Fibroblast of villous mesenchyme (primary cell): ENCODE measurements around the gene TBC1D3B. TPM values are rescaled to one million over a fixed set of nuclear protein-coding genes. Genes with fewer than 3 reads are reported as not detected.

ENCODE experiments used
- DNase-seq: peaks from one replicate; pipeline ENCODE4 v3.0.0-alpha.2; 2010; ENCODE audit warnings: low read depth
- H3K4me3 ChIP-seq: 2 replicates; pipeline ENCODE4 v1.5.1; 2011; ENCODE audit warnings: low read depth, mild to moderate bottlenecking, low read length
- total RNA-seq: library from RNA; depleted of rRNA; stranded (reverse); fragments of >200 nt; gene quantifications from 2 replicates; pipeline ENCODE4 v1.2.3, GENCODE V29; 2012
- TF ChIP-seq, protein P1 (sequence below): IDR thresholded peaks from 2 replicates; pipeline ENCODE4 v1.5.1; 2012; ENCODE audit warnings: low read depth, mild to moderate bottlenecking, low read length; ENCODE audit not compliant: insufficient read depth

TBC1D3B gene
- total RNA-seq, 1 donor, result 0.43 TPM

- TF ChIP-seq, protein P1, sequence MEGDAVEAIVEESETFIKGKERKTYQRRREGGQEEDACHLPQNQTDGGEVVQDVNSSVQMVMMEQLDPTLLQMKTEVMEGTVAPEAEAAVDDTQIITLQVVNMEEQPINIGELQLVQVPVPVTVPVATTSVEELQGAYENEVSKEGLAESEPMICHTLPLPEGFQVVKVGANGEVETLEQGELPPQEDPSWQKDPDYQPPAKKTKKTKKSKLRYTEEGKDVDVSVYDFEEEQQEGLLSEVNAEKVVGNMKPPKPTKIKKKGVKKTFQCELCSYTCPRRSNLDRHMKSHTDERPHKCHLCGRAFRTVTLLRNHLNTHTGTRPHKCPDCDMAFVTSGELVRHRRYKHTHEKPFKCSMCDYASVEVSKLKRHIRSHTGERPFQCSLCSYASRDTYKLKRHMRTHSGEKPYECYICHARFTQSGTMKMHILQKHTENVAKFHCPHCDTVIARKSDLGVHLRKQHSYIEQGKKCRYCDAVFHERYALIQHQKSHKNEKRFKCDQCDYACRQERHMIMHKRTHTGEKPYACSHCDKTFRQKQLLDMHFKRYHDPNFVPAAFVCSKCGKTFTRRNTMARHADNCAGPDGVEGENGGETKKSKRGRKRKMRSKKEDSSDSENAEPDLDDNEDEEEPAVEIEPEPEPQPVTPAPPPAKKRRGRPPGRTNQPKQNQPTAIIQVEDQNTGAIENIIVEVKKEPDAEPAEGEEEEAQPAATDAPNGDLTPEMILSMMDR, result no peak
- no peak for DNase-seq
- no peak overlapping the region for H3K4me3 ChIP-seq
These were observed 40.0 kb downstream of the TBC1D3B start for GRCh38 chr17:36136439-36136838.

DNA sequence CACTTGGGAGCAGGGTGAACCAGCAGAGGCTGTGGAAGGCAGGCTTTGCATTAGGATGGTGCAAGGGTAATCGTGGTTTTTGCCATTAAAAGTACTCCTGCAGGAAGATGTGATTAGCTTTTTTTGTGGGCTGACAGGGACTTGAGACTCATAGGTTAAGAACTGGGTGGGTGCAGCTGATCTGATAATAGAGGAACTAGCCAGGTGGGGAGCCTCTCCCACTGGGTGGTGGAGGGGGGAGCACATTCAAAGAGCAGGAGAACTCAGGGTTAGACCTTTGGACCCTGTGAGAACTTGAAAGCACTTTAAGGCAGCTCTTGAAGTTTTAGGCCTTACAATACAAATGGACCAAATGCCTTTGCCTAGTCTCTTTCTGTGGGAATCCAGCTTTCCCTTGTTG lies 40.4 kb downstream of the TBC1D3B start:
- DNase-seq, result no peak
- no peak overlapping the region for H3K4me3 ChIP-seq
- TF ChIP-seq, protein P1, result no peak

GRCh38 chr17:36135465-36135864 lies 41.0 kb downstream of the TBC1D3B start:
- no peak for DNase-seq
- TF ChIP-seq, protein P1, result no peak
- H3K4me3 ChIP-seq, result no peak overlapping the region

DNA sequence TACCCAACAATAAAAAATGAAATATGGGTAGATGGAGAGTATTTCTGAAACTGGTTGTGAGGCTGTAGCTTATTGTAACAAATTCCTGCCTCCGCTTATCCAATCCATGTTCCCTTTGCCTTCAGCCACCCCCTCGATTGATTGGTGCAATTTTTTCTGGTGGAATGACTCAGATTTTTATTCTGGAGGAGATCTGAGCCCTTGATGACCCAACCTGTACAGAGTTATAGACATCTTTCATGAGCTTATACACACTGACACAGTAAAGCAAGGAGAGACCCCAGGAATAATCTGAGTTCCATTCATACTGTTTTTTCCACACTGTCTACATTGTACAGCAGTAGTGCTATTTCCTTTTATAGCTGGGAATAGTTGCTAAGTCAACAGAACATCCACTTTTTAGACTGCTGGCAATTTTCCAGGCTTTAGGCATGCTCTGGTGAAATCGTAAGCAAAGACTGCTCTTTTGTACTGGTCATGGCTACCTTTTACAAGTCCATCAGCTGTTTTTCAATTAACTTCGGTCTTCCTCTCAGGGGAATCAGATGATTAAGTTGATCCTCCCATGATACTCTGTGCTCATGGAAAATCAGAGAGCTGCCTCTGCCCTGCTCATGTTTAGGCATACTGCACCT lies 42.7 kb downstream of the TBC1D3B start:
- DNase-seq, result peak; percentile 6
- H3K4me3 ChIP-seq, result no peak overlapping the region
- TF ChIP-seq, protein P1, result no peak

- H3K4me3 ChIP-seq, result no peak overlapping the region
- TF ChIP-seq, protein P1, result no peak
- DNase-seq, result no peak
These were observed 44.0 kb downstream of the TBC1D3B start for GRCh38 chr17:36132421-36132831.

GRCh38 chr17:36131931-36132330 lies 44.5 kb downstream of the TBC1D3B start:
- H3K4me3 ChIP-seq, result no peak overlapping the region
- TF ChIP-seq, protein P1, result no peak
- no peak for DNase-seq

DNA sequence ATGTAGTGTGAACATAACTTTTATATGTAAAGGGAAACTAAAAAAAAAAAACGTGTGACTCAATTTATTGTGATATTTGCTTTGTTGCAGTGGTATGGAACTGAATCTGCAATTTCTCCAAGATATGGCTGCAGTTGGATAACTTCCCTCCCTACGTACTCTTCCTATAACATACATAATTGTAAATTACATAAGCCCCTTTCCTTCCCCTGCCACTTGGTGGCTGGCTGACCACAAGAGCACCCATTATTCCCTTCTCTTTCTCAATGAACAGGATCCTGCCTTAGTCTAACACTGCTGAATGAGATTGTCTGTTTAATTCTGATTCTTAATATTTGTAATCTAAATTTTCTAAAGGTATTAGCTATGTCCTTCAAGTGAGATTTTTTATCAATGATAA lies 45.0 kb downstream of the TBC1D3B start:
- no peak for DNase-seq
- no peak overlapping the region for H3K4me3 ChIP-seq
- TF ChIP-seq, protein P1, result no peak
